ENCODE measurements around the gene DAGLA. TPM values are rescaled to one million over a fixed set of nuclear protein-coding genes. Genes with fewer than 3 reads are reported as not detected.
A peak's percentile ranks its signal among the peaks of the same experiment; 100 is the strongest.

DAGLA gene
- total RNA-seq, 2 donors from 2014 or later: 0.19 TPM; not detected in 1

DNA sequence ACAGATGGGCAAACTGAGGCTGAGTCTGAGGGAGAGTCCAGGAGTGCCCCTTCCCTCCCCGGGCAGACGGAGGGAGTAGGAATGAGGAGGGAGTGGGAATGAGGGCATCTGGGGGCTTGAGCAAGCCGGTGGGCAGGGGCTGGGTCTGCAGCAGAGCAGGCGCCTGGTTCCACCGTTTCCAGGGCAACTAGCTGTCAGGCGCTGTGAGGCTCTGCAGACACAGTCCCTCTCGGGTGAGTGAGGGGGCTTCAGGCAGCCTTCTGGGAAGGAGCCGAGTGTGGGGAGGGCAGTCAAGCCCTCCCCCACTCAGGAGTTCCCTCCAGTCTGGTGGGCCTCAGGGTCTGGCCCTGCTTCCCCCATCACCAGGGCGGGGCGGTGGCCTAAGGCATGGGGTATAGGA lies 93.2 kb downstream of the DAGLA start:
- Mint-ChIP-seq H3K27ac (peak overlapping the region in 1 of 2 donors; percentile 49), H3K36me3 (no peaks in the 10 kb centered on the region), H3K9me3 (no peaks in the 10 kb centered on the region)
- no peak for ATAC-seq
- no peak for DNase-seq (ENCODE audit: low spot score in 2 of 2)

DNA sequence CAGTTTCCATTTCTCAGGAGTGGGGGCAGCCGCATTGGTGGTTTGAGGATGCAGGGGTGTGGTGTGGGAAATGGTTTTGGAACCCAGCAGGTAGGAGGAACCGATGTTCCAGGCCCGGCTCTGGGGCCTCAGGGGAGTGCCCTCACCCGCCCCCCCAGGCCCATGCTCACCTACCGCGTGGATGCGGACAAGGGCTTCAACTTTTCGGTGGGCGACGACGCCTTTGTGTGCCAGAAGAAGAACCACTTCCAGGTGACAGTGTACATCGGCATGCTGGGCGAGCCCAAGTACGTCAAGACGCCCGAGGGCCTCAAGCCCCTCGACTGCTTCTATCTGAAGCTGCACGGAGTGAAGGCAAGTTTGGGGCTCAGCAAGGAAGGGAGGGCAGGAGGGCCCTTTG lies 93.6 kb downstream of the DAGLA start:
- Mint-ChIP-seq H3K27ac (peak overlapping the region in 1 of 2 donors; percentile 49), H3K36me3 (no peaks in the 10 kb centered on the region), H3K9me3 (no peaks in the 10 kb centered on the region)
- no peak for DNase-seq (ENCODE audit: low spot score in 2 of 2)
- no peak for ATAC-seq

DNA sequence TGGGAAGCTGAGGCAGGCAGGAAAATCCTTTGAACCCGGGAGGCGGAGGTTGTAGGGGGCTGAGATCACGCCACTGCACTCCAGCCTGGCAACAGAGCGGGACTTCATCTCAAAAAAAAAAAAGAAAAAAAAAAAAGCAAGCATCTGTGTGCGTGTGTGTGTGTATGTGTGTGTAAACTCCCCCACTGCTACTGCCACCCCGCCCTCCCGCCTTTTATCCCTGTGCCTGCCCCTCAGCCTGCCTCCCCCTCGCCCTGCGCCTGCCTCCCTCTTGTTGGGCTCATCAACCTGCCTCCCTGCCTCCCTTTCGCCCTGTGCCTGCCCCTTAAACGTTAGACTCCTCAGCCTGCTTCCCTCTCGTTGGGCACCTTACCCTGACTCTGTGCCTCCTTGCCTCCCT lies 94.2 kb downstream of the DAGLA start:
- Mint-ChIP-seq H3K36me3 (no peaks in the 10 kb centered on the region), H3K27ac (no peak overlapping the region), H3K9me3 (no peaks in the 10 kb centered on the region)
- DNase-seq (ENCODE audit: low spot score in 2 of 2) (no peak), ATAC-seq (no peak)

GRCh38 chr11:61775106-61775505 lies 94.9 kb downstream of the DAGLA start:
- no peak for ATAC-seq
- no peak for DNase-seq (ENCODE audit: low spot score in 2 of 2)
- Mint-ChIP-seq H3K27ac (no peak overlapping the region), H3K9me3 (no peaks in the 10 kb centered on the region), H3K36me3 (no peaks in the 10 kb centered on the region)

DNA sequence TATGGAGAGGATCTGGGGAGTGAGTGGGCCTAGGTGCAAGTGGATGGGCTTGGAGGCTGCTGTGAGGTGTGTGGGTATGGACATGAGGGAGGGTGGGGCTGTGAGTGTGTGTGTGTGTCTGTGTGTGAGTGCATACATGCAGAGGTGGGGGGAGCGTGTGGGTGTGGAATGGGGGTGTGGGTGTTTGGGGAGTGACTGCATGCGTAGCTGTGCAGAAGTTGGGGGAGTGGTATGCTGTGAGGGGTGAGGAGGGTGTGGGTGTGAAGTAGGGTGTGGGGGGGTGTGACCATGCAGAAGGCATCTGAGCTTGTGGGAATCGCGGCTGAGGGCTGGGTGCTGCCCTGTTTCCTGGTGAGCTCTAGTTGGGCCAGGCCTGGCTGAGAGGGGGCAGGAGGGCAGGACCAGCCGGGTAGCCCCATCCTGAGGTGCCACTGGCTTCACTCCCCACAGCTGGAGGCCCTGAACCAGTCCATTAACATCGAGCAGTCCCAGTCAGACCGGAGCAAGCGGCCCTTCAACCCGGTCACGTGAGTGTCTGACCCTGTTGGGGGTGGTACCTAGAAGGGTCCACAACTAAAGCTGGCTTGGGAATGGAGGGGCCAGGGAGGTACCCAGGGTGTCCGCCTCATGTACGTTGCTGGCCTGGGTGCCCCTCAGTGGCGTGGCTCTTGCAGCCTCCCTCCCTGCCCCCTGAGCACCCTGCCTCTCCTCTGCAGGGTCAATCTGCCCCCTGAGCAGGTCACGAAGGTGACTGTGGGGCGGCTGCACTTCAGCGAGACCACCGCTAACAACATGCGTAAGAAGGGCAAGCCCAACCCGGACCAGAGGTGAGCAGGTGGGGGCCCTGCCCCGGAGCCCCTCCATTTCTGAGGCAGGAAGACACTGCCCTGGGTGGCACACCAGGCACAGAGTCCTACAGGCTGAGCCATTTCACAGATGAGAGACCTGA lies 95.7 kb downstream of the DAGLA start:
- no peak for DNase-seq (ENCODE audit: low spot score in 2 of 2)

DNA sequence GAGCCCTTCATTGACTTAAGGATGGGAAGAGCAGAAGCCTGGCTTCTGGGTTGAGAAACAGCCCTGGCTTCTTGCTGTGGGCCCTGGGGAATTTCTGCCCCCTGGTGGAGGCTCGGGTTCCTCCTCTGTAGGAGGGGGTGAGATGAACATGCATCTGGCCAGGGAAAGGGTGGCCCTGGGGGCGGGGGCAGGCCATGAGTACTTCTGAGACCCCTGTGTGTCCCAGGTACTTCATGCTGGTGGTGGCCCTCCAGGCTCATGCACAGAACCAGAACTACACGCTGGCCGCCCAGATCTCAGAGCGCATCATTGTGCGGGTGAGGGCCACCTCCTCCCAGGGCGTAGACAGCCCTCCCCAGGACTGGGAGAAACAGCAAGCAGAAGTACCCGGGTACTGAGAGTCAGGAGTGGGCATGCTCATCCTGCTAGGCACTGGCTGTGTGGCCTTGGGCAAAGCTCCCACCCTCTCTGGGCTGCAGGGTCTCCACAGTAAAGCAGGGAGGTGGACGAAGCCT lies 96.4 kb downstream of the DAGLA start:
- DNase-seq (ENCODE audit: low spot score in 2 of 2) (peak in 1 of 2 donors; percentile 79), ATAC-seq (peak; percentile 54 to 73)
- peak overlapping the region in 1 of 2 donors; percentile 36 for H3K27ac Mint-ChIP-seq
- H3K9me3 Mint-ChIP-seq: no peaks in the 10 kb centered on the region
- H3K36me3 Mint-ChIP-seq: no peaks in the 10 kb centered on the region

More for the DNA sequence above, 95.7 kb downstream of the DAGLA start:
- no peaks in the 10 kb centered on the region for H3K9me3 Mint-ChIP-seq
- H3K27ac Mint-ChIP-seq: no peak overlapping the region
- no peaks in the 10 kb centered on the region for H3K36me3 Mint-ChIP-seq
- peak in 1 of 2 donors; percentile 3 for ATAC-seq

- DNase-seq (ENCODE audit: low spot score in 2 of 2) (peak in 1 of 2 donors; percentile 63), ATAC-seq (peak; percentile 21 to 65)
- Mint-ChIP-seq H3K27ac (no peak overlapping the region), H3K9me3 (no peaks in the 10 kb centered on the region), H3K36me3 (no peaks in the 10 kb centered on the region)
Measured at GRCh38 chr11:61777234-61778090, 97.3 kb downstream of the DAGLA start.

- no peak for DNase-seq (ENCODE audit: low spot score in 2 of 2)
- ATAC-seq: no peak
- Mint-ChIP-seq H3K9me3 (no peaks in the 10 kb centered on the region), H3K27ac (peak overlapping the region in 1 of 2 donors; percentile 27), H3K36me3 (no peaks in the 10 kb centered on the region)
Measured at GRCh38 chr11:61778357-61778886, 98.2 kb downstream of the DAGLA start.

- H3K27ac Mint-ChIP-seq: peak overlapping the region in 1 of 2 donors; percentile 27
- H3K36me3 Mint-ChIP-seq: no peaks in the 10 kb centered on the region
- no peak for ATAC-seq
- no peaks in the 10 kb centered on the region for H3K9me3 Mint-ChIP-seq
- no peak for DNase-seq (ENCODE audit: low spot score in 2 of 2)
Measured at GRCh38 chr11:61778920-61779650, 98.9 kb downstream of the DAGLA start.

DNA sequence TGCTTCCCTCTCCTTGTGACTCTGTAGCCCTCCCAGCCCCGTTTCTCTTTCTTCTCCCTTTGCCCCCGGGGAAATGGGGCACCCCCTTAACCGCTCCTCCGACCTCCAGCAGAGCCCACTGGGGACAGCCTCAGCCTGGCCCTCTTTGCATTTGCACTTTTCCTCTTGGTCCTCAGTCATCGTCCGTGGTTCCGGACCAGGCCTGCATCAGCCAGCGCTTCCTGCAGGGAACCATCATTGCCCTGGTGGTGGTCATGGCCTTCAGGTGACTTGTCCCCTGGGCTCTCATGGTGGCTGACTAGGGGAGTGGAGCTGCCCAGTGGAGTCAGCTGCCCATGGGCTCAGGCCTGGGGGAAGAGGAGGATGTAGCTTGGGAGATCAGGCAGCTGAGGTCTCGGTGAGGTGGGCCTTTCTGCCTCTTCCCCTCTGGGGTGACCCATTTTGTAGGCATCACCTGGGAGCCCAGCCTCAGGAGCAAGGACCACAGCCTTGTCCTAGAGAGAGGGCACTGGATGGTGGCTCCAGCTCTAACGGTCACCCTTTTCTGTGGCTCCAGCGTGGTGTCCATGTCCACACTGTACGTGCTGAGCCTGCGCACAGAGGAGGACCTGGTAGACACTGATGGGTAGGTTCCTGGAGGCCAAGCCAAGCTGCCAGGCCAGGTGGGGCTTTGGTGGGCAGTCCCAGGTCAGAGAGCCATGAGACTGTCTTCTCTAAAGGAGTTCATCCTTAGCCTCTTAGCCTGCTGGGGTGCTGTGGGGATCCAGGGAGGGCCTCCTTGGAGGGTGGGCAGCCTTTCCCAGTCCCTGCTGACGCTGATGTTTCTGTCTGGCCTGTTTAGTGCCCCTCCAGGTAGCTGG lies 99.7 kb downstream of the DAGLA start:
- ATAC-seq (no peak), DNase-seq (ENCODE audit: low spot score in 2 of 2) (no peak)
- Mint-ChIP-seq H3K27ac (peak overlapping the region in 1 of 2 donors; percentile 90), H3K36me3 (no peaks in the 10 kb centered on the region), H3K9me3 (no peaks in the 10 kb centered on the region)

DNA sequence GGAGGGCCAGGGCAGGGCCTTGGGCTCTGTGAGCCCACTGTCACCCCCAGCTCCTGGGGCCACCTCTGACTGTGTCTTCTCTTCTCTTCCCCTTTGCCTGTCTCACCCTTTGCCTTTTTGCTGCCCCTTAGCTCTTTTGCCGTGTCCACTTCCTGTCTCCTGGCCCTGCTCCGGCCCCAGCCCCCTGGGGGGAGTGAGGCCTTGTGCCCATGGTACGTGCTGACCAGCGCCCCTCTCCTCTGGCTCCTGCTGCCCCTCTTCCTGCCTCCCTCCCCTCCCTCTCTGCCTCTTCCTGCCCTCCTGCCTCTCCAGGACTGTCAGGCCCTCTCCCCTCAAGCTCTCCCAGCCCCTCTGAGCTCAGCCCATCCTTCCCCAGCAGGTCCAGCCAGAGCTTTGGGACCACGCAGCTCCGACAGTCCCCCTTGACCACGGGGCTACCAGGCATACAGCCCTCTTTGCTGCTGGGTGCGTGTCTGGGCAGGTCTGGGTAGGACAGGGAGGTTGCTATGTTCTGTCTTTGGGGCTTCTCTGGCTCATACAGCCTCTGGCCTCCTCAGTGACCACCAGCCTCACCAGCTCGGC lies 100.5 kb downstream of the DAGLA start:
- Mint-ChIP-seq H3K27ac (peak overlapping the region; percentile 49 to 90), H3K9me3 (no peaks in the 10 kb centered on the region), H3K36me3 (no peaks in the 10 kb centered on the region)
- DNase-seq (ENCODE audit: low spot score in 2 of 2): no peak
- ATAC-seq: no peak

DNA sequence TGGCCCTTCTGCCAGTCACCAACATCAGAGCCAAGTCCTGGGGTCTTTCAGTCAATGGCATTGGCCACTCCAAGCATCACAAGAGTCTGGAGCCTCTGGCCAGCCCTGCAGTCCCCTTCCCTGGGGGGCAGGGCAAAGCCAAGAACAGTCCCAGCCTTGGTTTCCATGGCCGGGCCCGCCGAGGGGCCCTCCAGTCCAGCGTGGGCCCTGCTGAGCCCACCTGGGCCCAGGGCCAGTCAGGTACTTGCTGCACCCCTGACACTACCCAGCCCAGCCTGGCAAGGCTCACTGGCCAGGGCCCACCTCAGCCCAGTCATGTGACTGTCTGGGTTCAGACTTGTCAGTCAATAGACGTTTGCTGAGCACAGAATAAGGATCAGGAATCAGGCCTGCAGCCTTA lies 101.4 kb downstream of the DAGLA start:
- DNase-seq (ENCODE audit: low spot score in 2 of 2) (no peak), ATAC-seq (no peak)
- Mint-ChIP-seq H3K9me3 (no peaks in the 10 kb centered on the region), H3K36me3 (no peaks in the 10 kb centered on the region), H3K27ac (peak overlapping the region in 1 of 2 donors; percentile 49)

GRCh38 chr11:61782299-61782698 lies 102.1 kb downstream of the DAGLA start:
- ATAC-seq: no peak
- no peak overlapping the region for H3K27ac Mint-ChIP-seq
- no peaks in the 10 kb centered on the region for H3K9me3 Mint-ChIP-seq
- H3K36me3 Mint-ChIP-seq: no peaks in the 10 kb centered on the region
- no peak for DNase-seq (ENCODE audit: low spot score in 2 of 2)

DNA sequence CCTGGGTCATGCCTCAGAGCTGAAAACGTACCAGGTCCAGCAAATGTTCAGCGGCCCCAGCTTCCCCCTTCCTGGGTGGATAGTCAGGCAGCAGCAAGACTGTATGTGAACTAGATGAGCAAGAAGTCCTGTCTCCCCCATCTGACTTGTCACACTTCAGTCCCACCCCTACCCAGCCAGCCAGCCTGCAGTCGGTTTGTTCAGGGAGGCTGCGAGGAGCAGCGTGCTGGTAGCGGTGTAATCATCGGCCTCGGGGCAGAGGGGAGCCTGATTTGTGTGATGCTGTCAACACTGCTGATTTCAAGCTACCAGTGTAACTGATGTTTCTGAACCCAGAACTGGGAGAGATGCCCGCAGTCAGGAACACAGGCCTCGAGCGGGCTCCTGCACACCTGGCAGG lies 102.7 kb downstream of the DAGLA start:
- no peak for DNase-seq (ENCODE audit: low spot score in 2 of 2)
- Mint-ChIP-seq H3K27ac (peak overlapping the region in 1 of 2 donors; percentile 55), H3K9me3 (no peaks in the 10 kb centered on the region), H3K36me3 (no peaks in the 10 kb centered on the region)
- ATAC-seq: no peak

All from activated naive CD4-positive, alpha-beta T cell treated with anti-CD3 and anti-CD28 coated beads, Interleukin-2, amount 50 U/mL, for 72 hours (primary cell).